ENCODE measurements around the gene CLRN1.

- TF ChIP-seq EZH2 (IDR thresholded peaks at IDR 0.05; ENCODE audit: borderline replicate concordance, low read depth, low read length, severe bottlenecking) (no peak), CTCF (IDR thresholded peaks at IDR 0.05; ENCODE audit: borderline replicate concordance, extremely low read depth, low read length, poor library complexity, severe bottlenecking) (no peak)
Measured at GRCh38 chr3:150996731-150997130, 24.2 kb upstream of the CLRN1 start.

All from DND-41 (cell line).